H9 (cell line): ENCODE measurements around the gene ABHD4. TPM values are rescaled to one million over a fixed set of nuclear protein-coding genes. Genes with fewer than 3 reads are reported as not detected.

Source experiments
- DNase-seq: peaks from one replicate; pipeline ENCODE4 v3.0.0-alpha.2; 2017
- H2AFZ ChIP-seq: one replicate; pipeline ENCODE4 v1.6.1; 2013; ENCODE audit warnings: mild to moderate bottlenecking, low read length, control low read depth, moderate library complexity
- H2AK5ac ChIP-seq: 2 replicates; pipeline ENCODE4 v1.6.1; 2013; ENCODE audit warnings: low read length, control low read depth, mixed read lengths; ENCODE audit not compliant: insufficient read length
- H2BK120ac ChIP-seq: one replicate; pipeline ENCODE4 v1.6.1; 2013; ENCODE audit warnings: low read depth, mild to moderate bottlenecking, low read length, control low read depth, inconsistent platforms; ENCODE audit not compliant: poor library complexity, severe bottlenecking
- H2BK12ac ChIP-seq: 2 replicates; pipeline ENCODE4 v1.6.1; 2013; ENCODE audit warnings: low read length, control low read depth, mixed read lengths, low read depth; ENCODE audit not compliant: insufficient read length
- H2BK15ac ChIP-seq: 2 replicates; pipeline ENCODE4 v1.6.1; 2013; ENCODE audit warnings: low read depth, low read length, control low read depth
- H2BK20ac ChIP-seq: one replicate; pipeline ENCODE4 v1.6.1; 2013; ENCODE audit warnings: low read depth, mild to moderate bottlenecking, low read length, control low read depth, inconsistent platforms; ENCODE audit not compliant: poor library complexity, severe bottlenecking
- H2BK5ac ChIP-seq: 2 replicates; pipeline ENCODE4 v1.6.1; 2013; ENCODE audit warnings: low read length, control low read depth, mixed read lengths; ENCODE audit not compliant: insufficient read length
- H3K14ac ChIP-seq: 2 replicates; pipeline ENCODE4 v1.6.1; 2013; ENCODE audit warnings: low read length, control low read depth; ENCODE audit not compliant: insufficient read depth
- H3K18ac ChIP-seq: 2 replicates; pipeline ENCODE4 v1.6.1; 2013; ENCODE audit warnings: low read depth, mild to moderate bottlenecking, mixed read lengths, low read length, control low read depth; ENCODE audit not compliant: insufficient read length
- H3K23ac ChIP-seq: 2 replicates; pipeline ENCODE4 v1.6.1; 2013; ENCODE audit warnings: low read length, control low read depth, mixed read lengths, low read depth; ENCODE audit not compliant: insufficient read length
- H3K23me2 ChIP-seq: 2 replicates; pipeline ENCODE4 v1.6.1; 2013; ENCODE audit warnings: low read depth, mild to moderate bottlenecking, mixed read lengths, low read length, control low read depth; ENCODE audit not compliant: insufficient read length, poor library complexity, severe bottlenecking
- H3K27ac ChIP-seq: 2 replicates; pipeline ENCODE4 v1.5.1; 2013; ENCODE audit warnings: low read length, control low read depth, mixed read lengths, low read depth; ENCODE audit not compliant: insufficient read length
- H3K27me3 ChIP-seq: 2 replicates; pipeline ENCODE4 v1.6.1; 2013; ENCODE audit warnings: low read length, control low read depth, inconsistent platforms; ENCODE audit not compliant: insufficient read depth
- H3K4ac ChIP-seq: 2 replicates; pipeline ENCODE4 v1.6.1; 2013; ENCODE audit warnings: low read depth, mild to moderate bottlenecking, control low read depth, inconsistent platforms, low read length, moderate library complexity
- H3K4me1 ChIP-seq: 2 replicates; pipeline ENCODE4 v1.6.1; 2013; ENCODE audit warnings: low read length, control low read depth, inconsistent platforms; ENCODE audit not compliant: insufficient read depth
- H3K4me2 ChIP-seq: 2 replicates; pipeline ENCODE4 v1.6.1; 2013; ENCODE audit warnings: low read length, control low read depth, mixed read lengths; ENCODE audit not compliant: insufficient read length, insufficient read depth
- H3K56ac ChIP-seq: 2 replicates; pipeline ENCODE4 v1.6.1; 2013; ENCODE audit warnings: low read depth, mild to moderate bottlenecking, mixed read lengths, low read length, control low read depth; ENCODE audit not compliant: insufficient read length
- H3K79me1 ChIP-seq: 2 replicates; pipeline ENCODE4 v1.6.1; 2013; ENCODE audit warnings: low read depth, mild to moderate bottlenecking, moderate library complexity, low read length, control low read depth, inconsistent platforms; ENCODE audit not compliant: insufficient read depth, poor library complexity, severe bottlenecking
- H3K79me2 ChIP-seq: 2 replicates; pipeline ENCODE4 v1.6.1; 2013; ENCODE audit warnings: low read length, control low read depth, inconsistent platforms; ENCODE audit not compliant: insufficient read depth
- H3K9ac ChIP-seq: 2 replicates; pipeline ENCODE4 v1.6.1; 2013; ENCODE audit warnings: low read length, control low read depth, mixed read lengths; ENCODE audit not compliant: insufficient read length; ENCODE audit errors: extremely low read depth
- H3K9me3 ChIP-seq: one replicate; pipeline ENCODE4 v1.6.1; 2013; ENCODE audit warnings: low read depth, low read length, inconsistent platforms; ENCODE audit not compliant: control insufficient read depth
- H3T11ph ChIP-seq: one replicate; pipeline ENCODE4 v1.6.1; 2013; ENCODE audit warnings: mild to moderate bottlenecking, low read length, control low read depth, inconsistent platforms
- H4K20me1 ChIP-seq: one replicate; pipeline ENCODE4 v1.6.1; 2013; ENCODE audit not compliant: control insufficient read depth, insufficient read length, insufficient read depth
- H4K5ac ChIP-seq: 2 replicates; pipeline ENCODE4 v1.6.1; 2013; ENCODE audit warnings: low read depth, mild to moderate bottlenecking, mixed read lengths, low read length, control low read depth; ENCODE audit not compliant: insufficient read length
- H4K8ac ChIP-seq: replicated peaks from 2 replicates; pipeline ENCODE4 v1.6.1; 2013; ENCODE audit warnings: low read length, control low read depth, mixed read lengths, low read depth; ENCODE audit not compliant: insufficient read length
- H4K91ac ChIP-seq: 2 replicates; pipeline ENCODE4 v1.6.1; 2013; ENCODE audit warnings: low read depth, mild to moderate bottlenecking, moderate library complexity, mixed read lengths, low read length, control low read depth; ENCODE audit not compliant: insufficient read length
- H3K27ac Mint-ChIP-seq, 3 experiments: 2 replicates in 2 of 3; 3 replicates in 1 of 3; pipeline ENCODE4 v1.8.0; 2020 to 2021; ENCODE audit warnings: mixed read lengths in 3 of 3, mild to moderate bottlenecking in 1 of 3, moderate library complexity in 1 of 3
- H3K27me3 Mint-ChIP-seq: 2 replicates; pipeline ENCODE4 v1.8.0; 2021; ENCODE audit warnings: low read depth, mild to moderate bottlenecking, moderate library complexity, mixed read lengths
- H3K36me3 Mint-ChIP-seq, 3 experiments: 2 replicates in 2 of 3; 3 replicates in 1 of 3; pipeline ENCODE4 v1.8.0; 2020 to 2021; ENCODE audit warnings: low read depth in 3 of 3, mixed read lengths in 3 of 3; ENCODE audit not compliant: insufficient read depth in 1 of 3
- H3K4me1 Mint-ChIP-seq, 2 experiments: 2 replicates each; pipeline ENCODE4 v1.8.0; 2020; ENCODE audit warnings: mixed read lengths in 2 of 2
- H3K4me3 Mint-ChIP-seq, 2 experiments: 2 replicates in 1 of 2; 3 replicates in 1 of 2; pipeline ENCODE4 v1.8.0; 2020 to 2021; ENCODE audit warnings: mild to moderate bottlenecking in 2 of 2, mixed read lengths in 2 of 2, moderate library complexity in 1 of 2
- H3K9me3 Mint-ChIP-seq, 2 experiments: 2 replicates in 1 of 2; 3 replicates in 1 of 2; pipeline ENCODE4 v1.8.0; 2020; ENCODE audit warnings: mild to moderate bottlenecking in 2 of 2, mixed read lengths in 2 of 2, moderate library complexity in 1 of 2
- WGBS: extraction: QIAGEN DNeasy Blood & Tissue Kit; methylation state at CpG from one replicate; pipeline ENCODE4 v1.1.7; 2013; ENCODE audit warnings: missing lambda C conversion rate, low lambda C conversion rate, mixed read lengths; ENCODE audit not compliant: insufficient read length; ENCODE audit errors: extremely low coverage; 5-methylcytosine and 5-hydroxymethylcytosine counted together
- total RNA-seq: library from RNA; stranded (reverse); gene quantifications from 2 replicates; pipeline ENCODE4 v1.2.1, GENCODE V29; 2021
- TF ChIP-seq, protein P1 (sequence below): fragments of 200-600 bp; sonication (generic); conservative IDR thresholded peaks from 3 replicates; pipeline ENCODE4 v1.8.0; 2021; ENCODE audit warnings: antibody characterized with exemption, mild to moderate bottlenecking

ABHD4 gene
- total RNA-seq, 1 experiment from 2014 or later, result 21.8 TPM

DNA sequence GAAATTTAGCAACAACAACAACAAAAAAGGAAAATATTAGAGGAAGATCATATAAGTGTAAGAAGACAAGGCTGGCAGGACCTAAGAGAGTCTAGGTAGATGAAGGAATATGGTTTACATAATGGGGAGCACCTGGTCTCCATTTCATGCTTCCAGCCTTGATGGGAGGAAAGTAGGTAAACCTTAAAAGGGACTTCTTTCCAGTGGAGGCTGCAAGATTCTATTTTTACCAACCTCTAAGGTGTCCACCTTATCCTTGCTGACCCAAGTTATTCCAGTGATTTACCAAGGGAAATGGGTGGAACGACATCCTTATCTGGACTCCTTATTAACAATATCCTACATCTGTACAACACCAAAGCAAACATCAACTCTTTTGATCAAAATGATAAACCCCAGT is 39.1 kb upstream of the ABHD4 start:
- Histone ChIP-seq H3K27ac (no peak overlapping the region), H3K79me1 (no peaks in the 10 kb centered on the region), H3K14ac (no peak overlapping the region), H2BK5ac (no peak overlapping the region), H3T11ph (no peak overlapping the region), H3K4me2 (no peak overlapping the region), H4K20me1 (no peaks in the 10 kb centered on the region), H3K23ac (no peak overlapping the region), H2AK5ac (no peak overlapping the region), H3K4ac (no peak overlapping the region), H3K23me2 (no peaks in the 10 kb centered on the region), H2BK20ac (no peak overlapping the region), H3K9ac (no peak overlapping the region), H3K9me3 (no peaks in the 10 kb centered on the region), H3K18ac (no peak overlapping the region), H4K91ac (no peak overlapping the region), H2BK120ac (no peak overlapping the region), H4K5ac (no peak overlapping the region), H2BK12ac (no peak overlapping the region), H2BK15ac (no peak overlapping the region), H4K8ac (no peak overlapping the region), H3K4me1 (no peaks in the 10 kb centered on the region), H3K27me3 (no peaks in the 10 kb centered on the region), H2AFZ (no peak overlapping the region), H3K79me2 (no peaks in the 10 kb centered on the region), H3K56ac (no peak overlapping the region)
- Mint-ChIP-seq H3K4me1 (peaks cover 39 to 41% of the 10 kb centered on the region in 2 experiments), H3K4me3 (no peak overlapping the region), H3K27me3 (no peaks in the 10 kb centered on the region; the same call in 1 of the 2 replicates), H3K36me3 (peaks cover under 1 to 4% (median 2%) of the 10 kb centered on the region in 3 experiments; a peak in 5 of 7 replicates), H3K27ac (peak overlapping the region in 1 of 3 experiments; percentile 68; a peak in 2 of 7 replicates), H3K9me3 (no peaks in the 10 kb centered on the region; a peak in 2 of 5 replicates)
- DNase-seq, result no peak
- TF ChIP-seq, protein P1, sequence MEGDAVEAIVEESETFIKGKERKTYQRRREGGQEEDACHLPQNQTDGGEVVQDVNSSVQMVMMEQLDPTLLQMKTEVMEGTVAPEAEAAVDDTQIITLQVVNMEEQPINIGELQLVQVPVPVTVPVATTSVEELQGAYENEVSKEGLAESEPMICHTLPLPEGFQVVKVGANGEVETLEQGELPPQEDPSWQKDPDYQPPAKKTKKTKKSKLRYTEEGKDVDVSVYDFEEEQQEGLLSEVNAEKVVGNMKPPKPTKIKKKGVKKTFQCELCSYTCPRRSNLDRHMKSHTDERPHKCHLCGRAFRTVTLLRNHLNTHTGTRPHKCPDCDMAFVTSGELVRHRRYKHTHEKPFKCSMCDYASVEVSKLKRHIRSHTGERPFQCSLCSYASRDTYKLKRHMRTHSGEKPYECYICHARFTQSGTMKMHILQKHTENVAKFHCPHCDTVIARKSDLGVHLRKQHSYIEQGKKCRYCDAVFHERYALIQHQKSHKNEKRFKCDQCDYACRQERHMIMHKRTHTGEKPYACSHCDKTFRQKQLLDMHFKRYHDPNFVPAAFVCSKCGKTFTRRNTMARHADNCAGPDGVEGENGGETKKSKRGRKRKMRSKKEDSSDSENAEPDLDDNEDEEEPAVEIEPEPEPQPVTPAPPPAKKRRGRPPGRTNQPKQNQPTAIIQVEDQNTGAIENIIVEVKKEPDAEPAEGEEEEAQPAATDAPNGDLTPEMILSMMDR, result no peak
- no CpG with 5 or more reads among the region's 1 CpG for WGBS
